ENCODE results near the gene TRIM14. TPM values are rescaled to one million over a fixed set of nuclear protein-coding genes. Genes with fewer than 3 reads are reported as not detected.

TRIM14 gene
- total RNA-seq, 1 donor from 2014 or later, result 9.9 TPM

- peaks cover 3% of the 10 kb centered on the region for H3K27me3 Mint-ChIP-seq
- H3K4me3 Mint-ChIP-seq, result no peak overlapping the region
- TF ChIP-seq CTCF (conservative IDR thresholded peaks at IDR 0.05), result no peak
- H3K4me1 Mint-ChIP-seq (ENCODE audit: unreplicated experiment), result no peaks in the 10 kb centered on the region
- H3K27ac Mint-ChIP-seq, result no peak overlapping the region
- no peak for DNase-seq (ENCODE audit: extremely low spot score, unreplicated experiment)
- no peaks in the 10 kb centered on the region for H3K9me3 Mint-ChIP-seq
- H3K36me3 Mint-ChIP-seq, result no peaks in the 10 kb centered on the region
Measured at GRCh38 chr9:98031935-98032334, 87.1 kb downstream of the TRIM14 start.

DNA sequence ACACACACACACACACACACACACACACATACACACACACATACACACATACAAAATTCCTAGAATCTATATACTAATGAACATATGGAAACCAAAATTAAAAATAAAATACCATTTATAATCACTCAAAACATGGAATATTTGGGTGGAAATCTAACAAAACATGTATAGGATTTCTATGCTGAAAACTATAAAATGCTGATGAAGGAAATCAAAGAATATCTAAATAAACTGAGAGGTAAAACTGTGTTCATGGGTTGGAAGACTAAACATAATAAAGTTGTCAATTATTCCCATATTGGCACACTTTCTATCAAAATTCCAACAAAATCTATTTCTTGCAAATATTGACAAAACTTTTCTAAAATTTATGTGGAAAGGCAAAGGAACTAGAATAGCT lies 87.9 kb downstream of the TRIM14 start:
- no peaks in the 10 kb centered on the region for H3K4me1 Mint-ChIP-seq (ENCODE audit: unreplicated experiment)
- no peak for DNase-seq (ENCODE audit: extremely low spot score, unreplicated experiment)
- TF ChIP-seq CTCF (conservative IDR thresholded peaks at IDR 0.05), result no peak
- no peaks in the 10 kb centered on the region for H3K9me3 Mint-ChIP-seq
- H3K27me3 Mint-ChIP-seq, result peaks cover 3% of the 10 kb centered on the region
- no peak overlapping the region for H3K4me3 Mint-ChIP-seq
- no peak overlapping the region for H3K27ac Mint-ChIP-seq
- H3K36me3 Mint-ChIP-seq, result no peaks in the 10 kb centered on the region

- Mint-ChIP-seq H3K4me3 (no peak overlapping the region), H3K27me3 (no peaks in the 10 kb centered on the region), H3K4me1 (ENCODE audit: unreplicated experiment) (peaks cover 4% of the 10 kb centered on the region), H3K27ac (no peak overlapping the region), H3K36me3 (no peaks in the 10 kb centered on the region), H3K9me3 (no peaks in the 10 kb centered on the region)
- DNase-seq (ENCODE audit: extremely low spot score, unreplicated experiment), result no peak
- TF ChIP-seq CTCF (conservative IDR thresholded peaks at IDR 0.05), result no peak
Measured at GRCh38 chr9:98024702-98025101, 94.3 kb downstream of the TRIM14 start.

GRCh38 chr9:98022447-98022846 lies 96.6 kb downstream of the TRIM14 start:
- peaks cover 6% of the 10 kb centered on the region for H3K36me3 Mint-ChIP-seq
- H3K27ac Mint-ChIP-seq, result no peak overlapping the region
- H3K4me3 Mint-ChIP-seq, result no peak overlapping the region
- H3K27me3 Mint-ChIP-seq, result no peaks in the 10 kb centered on the region
- no peak for DNase-seq (ENCODE audit: extremely low spot score, unreplicated experiment)
- no peak for TF ChIP-seq CTCF (conservative IDR thresholded peaks at IDR 0.05)
- H3K9me3 Mint-ChIP-seq, result no peaks in the 10 kb centered on the region
- H3K4me1 Mint-ChIP-seq (ENCODE audit: unreplicated experiment), result peaks cover 4% of the 10 kb centered on the region

- H3K27me3 Mint-ChIP-seq, result no peaks in the 10 kb centered on the region
Measured at GRCh38 chr9:98021306-98022040, 97.5 kb downstream of the TRIM14 start.

More at GRCh38 chr9:98021306-98022040, 97.5 kb downstream of the TRIM14 start:
- peaks cover 10% of the 10 kb centered on the region for H3K36me3 Mint-ChIP-seq
- no peak overlapping the region for H3K4me3 Mint-ChIP-seq
- DNase-seq (ENCODE audit: extremely low spot score, unreplicated experiment), result no peak
- no peaks in the 10 kb centered on the region for H3K9me3 Mint-ChIP-seq
- no peak for TF ChIP-seq CTCF (conservative IDR thresholded peaks at IDR 0.05)
- peaks cover 4% of the 10 kb centered on the region for H3K4me1 Mint-ChIP-seq (ENCODE audit: unreplicated experiment)
- H3K27ac Mint-ChIP-seq, result no peak overlapping the region

All from type B pancreatic cell (in vitro differentiated cells).